ENCODE data around the gene OR52D1. TPM values are rescaled to one million over a fixed set of nuclear protein-coding genes. Genes with fewer than 3 reads are reported as not detected.

Gene OR52D1
- total RNA-seq, 6 experiments from 2014 or later: not detected

- H3K27ac Mint-ChIP-seq: no peak overlapping the region
- no peaks in the 10 kb centered on the region for H3K9me3 Mint-ChIP-seq
- peaks cover 8% of the 10 kb centered on the region for H3K27me3 Mint-ChIP-seq (ENCODE audit: insufficient read depth)
- H3K36me3 Mint-ChIP-seq (ENCODE audit: low read depth): no peaks in the 10 kb centered on the region
- TF ChIP-seq CTCF (IDR thresholded peaks at IDR 0.05): no peak
- no peak for DNase-seq
- H3K4me3 Mint-ChIP-seq: no peak overlapping the region
- H3K4me1 Mint-ChIP-seq (ENCODE audit: low read depth): no peaks in the 10 kb centered on the region
Measured at GRCh38 chr11:5527716-5528115, 39.2 kb downstream of the OR52D1 start.

GRCh38 chr11:5528495-5528894 lies 40.0 kb downstream of the OR52D1 start:
- no peak for TF ChIP-seq CTCF (IDR thresholded peaks at IDR 0.05)
- H3K4me3 Mint-ChIP-seq: no peak overlapping the region
- no peaks in the 10 kb centered on the region for H3K9me3 Mint-ChIP-seq
- peaks cover 10% of the 10 kb centered on the region for H3K27me3 Mint-ChIP-seq (ENCODE audit: insufficient read depth)
- H3K36me3 Mint-ChIP-seq (ENCODE audit: low read depth): no peaks in the 10 kb centered on the region
- H3K27ac Mint-ChIP-seq: no peak overlapping the region
- no peak for DNase-seq
- H3K4me1 Mint-ChIP-seq (ENCODE audit: low read depth): no peaks in the 10 kb centered on the region

- Mint-ChIP-seq H3K27me3 (ENCODE audit: insufficient read depth) (peaks cover 10% of the 10 kb centered on the region), H3K4me3 (no peak overlapping the region), H3K27ac (no peak overlapping the region), H3K4me1 (ENCODE audit: low read depth) (no peaks in the 10 kb centered on the region), H3K9me3 (no peaks in the 10 kb centered on the region), H3K36me3 (ENCODE audit: low read depth) (no peaks in the 10 kb centered on the region)
- DNase-seq: no peak
- no peak for TF ChIP-seq CTCF (IDR thresholded peaks at IDR 0.05)
Measured at GRCh38 chr11:5531053-5531831, 42.8 kb downstream of the OR52D1 start.

- Mint-ChIP-seq H3K9me3 (no peaks in the 10 kb centered on the region), H3K4me3 (no peak overlapping the region), H3K36me3 (ENCODE audit: low read depth) (no peaks in the 10 kb centered on the region), H3K27ac (no peak overlapping the region), H3K27me3 (ENCODE audit: insufficient read depth) (peaks cover 10% of the 10 kb centered on the region), H3K4me1 (ENCODE audit: low read depth) (no peaks in the 10 kb centered on the region)
- no peak for DNase-seq
- no peak for TF ChIP-seq CTCF (IDR thresholded peaks at IDR 0.05)
Measured at GRCh38 chr11:5534046-5534445, 45.6 kb downstream of the OR52D1 start.

- Mint-ChIP-seq H3K36me3 (ENCODE audit: low read depth) (no peaks in the 10 kb centered on the region), H3K9me3 (no peaks in the 10 kb centered on the region), H3K4me1 (ENCODE audit: low read depth) (no peaks in the 10 kb centered on the region), H3K27ac (no peak overlapping the region), H3K27me3 (ENCODE audit: insufficient read depth) (peaks cover 7% of the 10 kb centered on the region), H3K4me3 (no peak overlapping the region)
- no peak for TF ChIP-seq CTCF (IDR thresholded peaks at IDR 0.05)
- no peak for DNase-seq
Measured at GRCh38 chr11:5536482-5536881, 48.0 kb downstream of the OR52D1 start.

Other genes starting within 250 kb of the OR52D1 start
- gene HBG1, start 238.8 kb upstream of the OR52D1 start, total RNA-seq (2021; fragmentation: NEBNext Ultra II Directional; extraction: Animal tissue kit (Norgen Biotek cat#: 25700)): not detected
- not detected for gene HBG2, start 233.9 kb upstream of the OR52D1 start, total RNA-seq (2021; fragmentation: NEBNext Ultra II Directional; extraction: Animal tissue kit (Norgen Biotek cat#: 25700))
- not detected for gene HBE1, start 218.7 kb upstream of the OR52D1 start, total RNA-seq (2021; fragmentation: NEBNext Ultra II Directional; extraction: Animal tissue kit (Norgen Biotek cat#: 25700))
- not detected for gene OR51B4, start 186.7 kb upstream of the OR52D1 start, total RNA-seq (2021; fragmentation: NEBNext Ultra II Directional; extraction: Animal tissue kit (Norgen Biotek cat#: 25700))
- gene OR51B2, start 164.4 kb upstream of the OR52D1 start, total RNA-seq (2021; fragmentation: NEBNext Ultra II Directional; extraction: Animal tissue kit (Norgen Biotek cat#: 25700)): not detected
- under 1 TPM in 4 of 6 experiments, not detected in 2; 0.30 to 0.53 (median 0.42) TPM for gene OR51B5, start 145.2 kb upstream of the OR52D1 start, total RNA-seq (2021; fragmentation: NEBNext Ultra II Directional; extraction: Animal tissue kit (Norgen Biotek cat#: 25700))
- not detected for gene OR51B6, start 137.2 kb upstream of the OR52D1 start, total RNA-seq (2021; fragmentation: NEBNext Ultra II Directional; extraction: Animal tissue kit (Norgen Biotek cat#: 25700))
- gene OR51M1, start 104.9 kb upstream of the OR52D1 start, total RNA-seq (2021; fragmentation: NEBNext Ultra II Directional; extraction: Animal tissue kit (Norgen Biotek cat#: 25700)): under 1 TPM in 1 of 6 experiments, not detected in 5; 0.09 TPM
- gene OR51Q1, start 66.6 kb upstream of the OR52D1 start, total RNA-seq (2021; fragmentation: NEBNext Ultra II Directional; extraction: Animal tissue kit (Norgen Biotek cat#: 25700)): not detected
- not detected for gene OR51I1, start 47.2 kb upstream of the OR52D1 start, total RNA-seq (2021; fragmentation: NEBNext Ultra II Directional; extraction: Animal tissue kit (Norgen Biotek cat#: 25700))
- gene OR51I2, start 39.4 kb upstream of the OR52D1 start, total RNA-seq (2021; fragmentation: NEBNext Ultra II Directional; extraction: Animal tissue kit (Norgen Biotek cat#: 25700)): not detected
- gene UBQLN3, start 21.3 kb downstream of the OR52D1 start, total RNA-seq (2021; fragmentation: NEBNext Ultra II Directional; extraction: Animal tissue kit (Norgen Biotek cat#: 25700)): not detected
- gene UBQLNL, start 28.0 kb downstream of the OR52D1 start, total RNA-seq (2021; fragmentation: NEBNext Ultra II Directional; extraction: Animal tissue kit (Norgen Biotek cat#: 25700)): under 1 TPM in 5 of 6 experiments, not detected in 1; 0.07 to 0.17 (median 0.11) TPM
- gene OR52H1, start 59.9 kb downstream of the OR52D1 start, total RNA-seq (2021; fragmentation: NEBNext Ultra II Directional; extraction: Animal tissue kit (Norgen Biotek cat#: 25700)): not detected
- gene OR52B6, start 92.2 kb downstream of the OR52D1 start, total RNA-seq (2021; fragmentation: NEBNext Ultra II Directional; extraction: Animal tissue kit (Norgen Biotek cat#: 25700)): not detected
- gene TRIM6, start 108.0 kb downstream of the OR52D1 start, total RNA-seq (2021; fragmentation: NEBNext Ultra II Directional; extraction: Animal tissue kit (Norgen Biotek cat#: 25700)): 1 to 10 TPM; 4.0 to 9.0 (median 6.6) TPM
- 1 to 10 TPM; 3.8 to 6.9 (median 4.9) TPM for gene TRIM34, start 136.3 kb downstream of the OR52D1 start, total RNA-seq (2021; fragmentation: NEBNext Ultra II Directional; extraction: Animal tissue kit (Norgen Biotek cat#: 25700))
- 10 to 100 TPM; 35.7 to 49.4 (median 43.5) TPM for gene TRIM5, start 196.4 kb downstream of the OR52D1 start, total RNA-seq (2021; fragmentation: NEBNext Ultra II Directional; extraction: Animal tissue kit (Norgen Biotek cat#: 25700))
- gene TRIM22, start 201.1 kb downstream of the OR52D1 start, total RNA-seq (2021; fragmentation: NEBNext Ultra II Directional; extraction: Animal tissue kit (Norgen Biotek cat#: 25700)): 100 to 1,000 TPM in 5 of 6 experiments, 10 to 100 TPM in 1; 77.9 to 131 (median 118) TPM
- gene OR56B1, start 247.8 kb downstream of the OR52D1 start, total RNA-seq (2021; fragmentation: NEBNext Ultra II Directional; extraction: Animal tissue kit (Norgen Biotek cat#: 25700)): not detected